EH (cell line): ENCODE data around the gene BBX.

Experiments
- DNase-seq: peaks from one replicate; pipeline ENCODE4 v3.0.0-alpha.2; 2015; ENCODE audit warnings: low read depth

The BBX gene

DNA sequence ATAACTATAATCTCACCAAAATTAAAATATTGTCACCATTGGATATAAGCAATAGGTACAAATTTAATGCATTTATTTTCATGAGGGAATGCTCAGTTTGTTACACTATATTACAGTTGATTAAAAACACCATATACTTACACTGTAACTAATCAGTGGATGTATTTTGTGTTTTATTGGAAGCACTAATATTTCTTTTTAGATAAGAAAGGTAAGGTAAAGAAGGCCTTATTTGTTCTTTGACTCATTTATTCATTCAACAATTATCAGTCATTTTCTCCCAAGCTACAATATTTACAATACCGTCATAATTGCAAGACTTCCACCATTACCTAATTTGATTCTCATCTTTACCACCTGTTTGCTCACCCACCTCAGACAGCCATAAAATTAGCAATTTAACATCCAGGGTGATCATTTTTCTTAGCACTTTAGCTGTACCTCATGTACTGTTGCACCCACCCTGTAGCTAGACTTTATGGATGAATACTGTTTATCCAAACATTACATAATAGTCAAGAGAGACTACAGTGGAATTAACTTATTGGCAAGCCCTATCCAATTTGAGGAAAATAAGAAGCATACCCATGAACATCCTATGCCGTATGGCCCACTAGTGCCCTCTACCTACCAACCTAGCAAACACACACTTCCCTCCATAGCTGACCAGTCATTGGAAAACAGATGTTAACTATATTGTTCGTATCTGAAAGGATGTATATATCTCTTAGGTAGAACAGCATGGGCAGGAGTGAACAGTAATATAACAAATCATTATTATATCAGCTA is 229.6 kb downstream of the BBX start:
- peak; percentile 36 for DNase-seq

DNA sequence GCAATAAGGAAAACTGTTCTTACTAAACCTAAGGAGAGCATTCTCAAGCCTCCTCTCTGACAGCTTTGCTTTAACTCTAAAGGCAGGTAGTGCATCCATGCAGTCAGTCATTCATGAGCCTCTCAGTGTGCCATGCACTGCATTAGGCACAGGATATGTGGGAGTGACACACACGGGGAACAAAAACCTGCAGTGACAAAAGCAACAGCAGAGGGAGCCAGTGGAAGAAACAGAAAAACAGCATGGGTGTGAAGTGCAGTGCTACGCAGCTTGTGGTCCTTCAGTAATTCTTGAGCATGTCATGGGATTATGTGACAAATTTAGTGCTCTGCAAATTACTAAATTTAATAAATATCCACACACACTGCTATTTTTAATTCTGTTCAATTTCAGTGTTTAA is 230.7 kb downstream of the BBX start:
- peak; percentile 56 for DNase-seq

DNA sequence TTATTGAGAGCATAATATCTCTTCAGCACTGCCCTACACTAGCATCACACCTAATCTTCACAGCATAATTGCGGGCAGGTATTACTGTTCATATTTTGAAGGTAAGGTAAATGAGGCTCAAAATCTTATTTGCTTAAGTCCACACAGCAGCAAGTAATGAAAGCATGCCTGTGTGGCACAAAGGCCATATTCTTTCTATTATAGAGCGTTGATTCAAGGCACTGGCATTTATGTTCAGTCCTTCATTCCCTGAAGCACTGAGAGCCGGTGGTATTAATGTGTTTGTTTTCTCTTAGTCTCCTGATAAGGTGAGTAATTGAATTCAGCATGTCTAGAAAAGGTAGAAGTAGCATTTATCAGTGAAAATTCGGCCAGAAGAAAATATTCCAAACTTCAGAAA is 231.2 kb downstream of the BBX start:
- DNase-seq = no peak

DNA sequence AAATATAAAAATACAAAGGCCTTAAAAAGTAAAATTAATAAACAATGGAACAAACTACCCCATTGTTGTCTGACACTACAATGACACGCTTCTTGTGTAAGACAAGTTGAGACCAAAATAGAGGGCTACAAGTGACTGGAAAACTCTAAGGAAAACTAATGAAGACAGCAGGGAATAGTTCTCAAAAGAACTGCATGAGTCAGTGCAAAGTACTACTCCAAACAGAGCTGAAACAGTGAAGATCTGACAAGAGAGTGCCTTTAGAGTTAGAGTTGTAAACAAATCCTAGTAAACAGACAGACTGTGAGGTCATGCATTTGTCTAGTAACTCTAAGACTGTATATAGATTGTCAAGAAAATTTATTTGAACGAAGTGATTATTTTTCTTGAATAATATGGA is 233.9 kb downstream of the BBX start:
- DNase-seq = peak; percentile 12

DNA sequence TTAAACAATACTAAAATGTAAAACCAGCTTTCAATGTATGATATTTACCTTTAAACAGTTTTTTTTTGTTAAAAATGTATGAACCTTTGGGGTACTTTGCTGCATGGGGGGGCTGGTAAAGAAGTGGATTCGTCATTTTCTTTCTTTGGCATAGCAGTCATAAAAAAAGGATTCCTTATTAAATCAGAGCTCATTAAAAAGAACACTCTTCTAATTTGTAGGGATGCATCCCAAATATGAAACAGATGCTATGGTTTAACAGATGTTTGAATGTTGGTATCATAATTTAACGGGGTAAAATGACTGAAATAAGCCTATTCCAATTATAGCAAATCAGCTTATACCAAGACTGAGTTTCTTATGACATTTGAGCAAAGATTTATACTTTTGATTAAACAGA is 234.4 kb downstream of the BBX start:
- DNase-seq = no peak

DNA sequence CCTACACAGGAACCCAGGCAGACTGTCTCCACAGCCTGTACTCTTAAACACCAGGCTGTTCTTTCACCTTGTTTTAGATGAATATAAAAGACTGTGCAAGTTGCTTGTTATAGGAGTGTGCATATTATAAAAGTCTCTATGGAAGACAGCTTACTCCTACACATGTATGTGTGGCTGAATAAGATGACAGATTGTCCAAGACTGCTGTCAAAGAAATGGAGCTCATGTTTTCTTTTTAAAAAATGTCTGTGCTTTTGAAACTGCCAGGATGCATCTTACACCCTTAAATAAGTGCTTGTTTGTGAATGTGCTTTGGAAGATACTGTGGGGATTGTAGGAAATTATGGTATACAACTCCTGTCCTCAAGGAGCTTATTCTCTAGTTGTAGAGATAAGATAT is 237.4 kb downstream of the BBX start:
- DNase-seq = no peak

DNA sequence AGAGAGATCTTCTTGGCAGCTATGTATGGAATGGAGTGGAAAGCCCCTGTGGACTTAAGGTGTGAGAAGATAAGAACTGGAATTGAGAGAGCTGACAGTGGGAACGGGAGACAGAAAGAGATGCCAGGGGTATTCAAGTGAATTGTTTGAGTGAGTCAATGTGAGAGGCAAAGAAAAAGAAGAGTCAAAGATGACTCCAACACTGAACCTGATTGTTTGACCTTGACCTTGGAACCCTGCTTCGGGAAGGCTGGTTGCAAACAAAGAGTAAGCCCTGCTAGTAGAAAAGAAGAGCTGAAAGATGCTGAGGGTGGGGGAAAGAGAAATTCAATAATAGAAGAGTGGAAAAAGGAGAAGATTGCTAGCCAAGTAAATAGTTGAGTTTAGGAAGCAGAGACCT is 238.6 kb downstream of the BBX start:
- no peak for DNase-seq

DNA sequence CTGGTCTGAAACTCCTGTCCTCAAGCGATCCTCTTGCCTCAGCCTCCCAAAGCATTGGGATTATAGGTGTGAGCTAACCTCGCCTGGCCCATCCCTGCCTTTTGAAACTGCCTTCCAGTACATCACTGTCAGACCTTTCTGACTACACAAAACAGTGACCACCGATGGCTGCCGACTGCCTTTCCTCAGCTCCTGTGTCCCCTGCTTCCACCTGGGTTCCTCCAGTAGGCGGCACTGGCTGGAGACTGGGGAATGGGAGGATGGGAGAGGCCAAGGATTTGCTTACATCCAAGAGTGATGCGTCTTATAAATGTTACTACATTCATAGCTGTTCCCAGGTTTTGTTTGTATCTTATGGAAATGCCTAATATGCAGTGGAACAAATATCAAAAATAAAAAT is 242.8 kb downstream of the BBX start:
- no peak for DNase-seq

DNA sequence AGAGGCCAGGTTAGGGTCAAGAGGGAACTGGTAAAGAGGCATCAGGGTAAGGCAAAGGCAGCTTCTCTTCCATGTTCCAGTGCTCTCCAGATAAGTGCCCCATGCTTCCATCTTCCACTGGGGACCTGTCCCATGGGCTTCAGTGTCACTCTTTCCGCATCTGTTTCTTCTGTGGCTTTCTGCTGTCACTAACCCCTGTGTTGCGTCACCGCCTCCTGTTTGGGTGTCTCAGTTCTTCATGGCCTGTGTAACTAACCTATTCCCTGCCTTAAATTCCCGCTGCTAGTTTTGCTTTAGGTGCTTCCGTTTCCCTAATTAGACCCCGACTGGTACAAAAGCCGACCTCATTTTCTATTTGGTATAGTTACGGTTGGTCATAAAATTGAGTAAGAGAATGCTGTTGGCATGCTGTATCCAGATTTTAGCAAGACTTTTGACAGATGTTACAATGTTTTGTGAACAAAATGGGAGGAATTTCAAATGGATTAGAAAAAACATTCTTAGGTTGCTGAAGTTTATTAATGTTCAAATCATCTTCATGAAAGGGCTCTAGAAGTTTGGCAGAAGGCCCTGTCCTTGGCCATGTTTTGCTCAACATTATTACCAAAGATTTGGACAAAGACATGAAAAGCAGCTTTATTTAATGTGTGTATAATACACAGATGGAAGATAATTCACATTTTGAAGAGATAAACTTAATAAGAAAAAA is 245.3 kb downstream of the BBX start:
- peak; percentile 3 for DNase-seq

DNA sequence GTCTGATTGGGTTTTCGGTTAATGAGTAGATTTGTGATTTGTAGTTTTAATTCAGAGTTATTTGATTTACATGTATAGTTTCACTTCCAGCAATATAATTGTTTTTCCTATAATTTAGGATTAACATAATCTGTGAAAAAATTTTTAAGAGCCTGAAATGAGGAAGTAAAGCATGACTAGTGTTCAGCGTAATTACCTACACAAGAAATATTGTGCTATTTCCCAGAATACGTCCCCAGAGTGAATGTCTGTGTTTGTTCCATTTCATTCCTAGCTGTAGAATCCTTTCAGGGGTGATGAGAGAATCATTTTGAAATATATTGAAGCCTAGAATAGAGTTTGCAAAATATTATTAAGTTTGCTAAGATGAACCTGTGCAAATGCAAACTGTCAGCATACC is 247.1 kb downstream of the BBX start:
- DNase-seq = no peak

DNA sequence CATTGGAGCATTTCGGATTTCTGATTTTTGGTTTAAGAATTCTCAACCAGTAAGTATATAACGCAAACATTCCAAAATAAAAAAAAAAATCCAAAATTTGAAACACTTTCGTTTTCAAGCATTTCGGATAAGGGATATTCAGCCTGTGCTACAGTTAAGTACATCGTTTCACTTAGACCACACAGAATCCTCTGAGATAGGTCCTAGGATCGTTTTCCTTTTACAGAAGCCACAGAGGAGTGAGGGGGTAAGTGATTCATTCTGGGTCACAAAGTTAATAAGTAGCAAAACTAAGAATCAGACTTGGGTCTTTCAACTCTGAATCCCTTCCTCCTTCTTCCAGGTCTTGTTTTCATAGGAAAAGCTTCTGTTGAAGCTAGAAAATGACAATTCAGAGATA is 249.3 kb downstream of the BBX start:
- no peak for DNase-seq

DNA sequence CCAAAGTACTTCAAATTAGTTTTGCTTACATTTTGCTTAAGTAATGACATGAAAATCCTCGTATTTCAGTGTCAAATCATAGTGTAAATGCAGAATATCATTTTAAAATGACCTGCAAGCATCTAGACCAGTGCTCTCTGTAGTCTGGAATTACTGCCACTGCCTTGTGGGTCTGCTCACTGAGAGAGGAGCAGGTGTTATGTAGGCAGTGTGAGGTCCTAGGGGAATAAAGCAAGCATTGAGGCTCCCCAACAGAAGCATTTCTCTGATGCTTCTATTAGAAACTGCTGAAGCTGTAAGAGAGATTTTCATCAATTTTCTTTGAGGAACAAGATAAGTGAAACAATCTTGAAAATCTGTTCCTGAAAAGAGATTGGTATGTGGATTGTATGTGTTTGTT is 253.2 kb downstream of the BBX start:
- no peak for DNase-seq

DNA sequence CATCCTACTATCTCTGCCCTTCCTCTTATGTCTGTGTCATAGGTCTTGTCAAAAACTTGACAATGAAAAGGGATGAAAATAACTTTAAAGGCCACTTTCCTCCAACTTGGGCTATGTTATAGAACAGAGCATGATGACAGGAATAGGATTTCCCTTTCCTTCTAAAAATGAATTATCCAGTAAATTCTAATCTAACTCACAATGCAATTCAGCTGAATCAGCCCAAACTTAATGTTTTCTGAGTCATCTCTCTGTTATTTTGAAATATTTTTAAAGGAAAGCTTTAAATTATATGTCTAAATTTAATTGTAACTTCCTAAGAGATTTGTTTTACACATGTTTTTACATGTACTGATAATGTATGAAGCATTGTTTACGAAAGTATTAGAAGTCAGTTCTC is 258.5 kb downstream of the BBX start:
- DNase-seq = peak; percentile 17

DNA sequence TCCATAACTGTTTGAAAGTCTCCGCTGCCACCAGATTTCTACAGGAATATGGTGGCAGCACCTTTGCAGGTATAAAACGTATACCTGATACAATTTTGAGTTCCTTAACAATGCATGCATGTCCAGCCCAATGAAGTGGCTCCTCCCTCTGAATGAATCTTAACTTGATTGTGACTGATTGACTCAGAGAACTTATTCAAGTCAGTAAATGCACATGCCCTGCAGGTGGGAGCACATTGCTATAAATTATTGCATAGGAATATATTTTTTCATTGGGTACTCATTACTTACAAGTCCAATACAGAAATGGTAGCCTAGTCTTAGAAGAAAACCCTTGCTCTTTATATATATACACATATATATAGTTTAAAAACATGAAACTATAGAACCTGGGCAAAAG is 259.3 kb downstream of the BBX start:
- no peak for DNase-seq

DNA sequence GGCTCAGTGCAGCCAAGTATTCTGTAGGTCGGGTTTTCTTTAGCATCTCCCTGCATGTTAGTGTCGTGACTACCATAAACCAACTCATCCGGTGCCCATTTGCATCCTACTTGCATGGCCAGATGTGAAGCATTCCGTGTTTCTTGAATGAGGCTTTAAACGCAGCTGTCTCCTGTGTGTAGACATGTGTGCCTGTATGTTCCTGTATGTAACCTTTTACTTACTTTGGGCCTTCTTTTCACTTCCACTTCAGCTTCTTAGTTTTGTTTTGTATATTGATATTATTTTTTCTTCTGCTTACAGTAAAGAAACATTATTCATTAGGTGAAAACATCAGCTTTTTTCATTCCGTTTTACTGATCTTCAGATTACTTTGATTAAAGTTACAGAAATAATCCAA is 267.9 kb downstream of the BBX start:
- no peak for DNase-seq

DNA sequence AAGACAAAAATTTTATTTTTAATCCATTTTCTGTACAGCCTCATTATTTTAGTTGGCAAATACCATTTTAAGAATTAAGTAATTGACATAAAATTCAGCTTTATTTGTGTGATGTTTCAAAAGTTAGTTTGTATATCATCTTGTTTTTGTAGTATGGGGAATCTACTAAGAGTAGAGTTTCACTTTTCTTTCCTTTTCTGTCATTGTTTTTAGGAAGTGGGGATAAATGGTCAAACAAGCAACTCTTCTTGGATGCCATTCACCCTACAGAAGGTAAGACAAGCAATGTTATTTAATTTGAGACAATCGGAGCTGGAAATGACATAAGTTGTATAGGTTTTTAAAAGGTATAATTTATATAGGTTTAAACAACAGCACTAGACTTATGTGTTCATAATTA is 268.3 kb downstream of the BBX start:
- no peak for DNase-seq

DNA sequence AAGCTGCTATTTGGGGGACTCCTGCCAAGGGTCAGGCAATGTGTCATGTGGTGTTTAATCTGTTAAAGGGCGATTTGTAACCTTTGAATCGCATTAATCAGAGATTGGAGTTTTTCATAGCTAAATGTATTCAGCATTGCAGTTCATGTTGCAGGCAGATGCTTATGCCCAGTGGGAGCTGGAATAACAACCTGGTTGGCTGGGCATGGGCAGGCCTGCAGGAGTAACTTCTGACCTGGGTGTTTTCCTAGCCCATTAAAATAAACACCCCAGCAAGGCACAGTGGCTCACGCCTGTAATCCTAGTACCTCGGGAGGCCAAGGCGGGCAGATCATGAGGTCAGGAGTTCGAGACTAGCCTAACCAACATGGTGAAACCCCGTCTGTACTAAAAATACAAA is 268.7 kb downstream of the BBX start:
- DNase-seq = no peak

DNA sequence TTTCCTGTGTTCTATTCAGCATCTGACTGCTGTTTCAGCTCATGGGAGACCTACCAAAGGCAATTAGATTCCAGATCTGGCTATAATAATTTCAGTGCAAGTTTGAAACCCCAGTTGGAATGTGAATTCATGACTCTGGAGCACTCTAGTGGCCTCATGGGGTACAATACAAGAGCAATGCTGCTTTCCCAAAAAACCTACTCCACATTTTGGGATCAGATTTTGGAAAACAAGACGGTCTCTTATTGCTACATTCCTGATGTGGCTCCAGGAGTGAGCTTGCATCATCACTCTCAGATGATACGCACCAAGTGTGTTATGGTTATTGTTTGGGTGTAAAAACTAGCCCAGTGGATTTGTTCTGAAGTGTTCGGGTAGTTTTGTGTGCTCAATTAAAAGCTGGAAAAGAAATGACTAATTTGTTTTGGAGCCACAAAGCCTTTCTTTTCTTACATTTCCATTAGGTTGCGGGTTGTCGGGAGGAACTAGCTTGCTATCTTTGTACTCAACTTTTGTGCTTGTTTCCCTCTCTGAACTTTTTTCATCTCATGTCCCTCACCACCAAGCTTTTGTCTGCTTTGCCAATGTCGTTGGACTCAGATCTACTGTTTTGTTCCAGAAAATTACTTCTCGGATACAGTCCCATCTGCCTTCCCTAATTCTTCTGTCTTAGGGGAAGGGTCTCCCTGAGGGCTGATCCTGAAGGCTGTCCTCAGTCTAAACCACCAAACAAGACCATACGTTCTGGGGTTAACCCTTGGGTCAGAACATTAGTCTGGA is 272.1 kb downstream of the BBX start:
- DNase-seq = peak; percentile 18

DNA sequence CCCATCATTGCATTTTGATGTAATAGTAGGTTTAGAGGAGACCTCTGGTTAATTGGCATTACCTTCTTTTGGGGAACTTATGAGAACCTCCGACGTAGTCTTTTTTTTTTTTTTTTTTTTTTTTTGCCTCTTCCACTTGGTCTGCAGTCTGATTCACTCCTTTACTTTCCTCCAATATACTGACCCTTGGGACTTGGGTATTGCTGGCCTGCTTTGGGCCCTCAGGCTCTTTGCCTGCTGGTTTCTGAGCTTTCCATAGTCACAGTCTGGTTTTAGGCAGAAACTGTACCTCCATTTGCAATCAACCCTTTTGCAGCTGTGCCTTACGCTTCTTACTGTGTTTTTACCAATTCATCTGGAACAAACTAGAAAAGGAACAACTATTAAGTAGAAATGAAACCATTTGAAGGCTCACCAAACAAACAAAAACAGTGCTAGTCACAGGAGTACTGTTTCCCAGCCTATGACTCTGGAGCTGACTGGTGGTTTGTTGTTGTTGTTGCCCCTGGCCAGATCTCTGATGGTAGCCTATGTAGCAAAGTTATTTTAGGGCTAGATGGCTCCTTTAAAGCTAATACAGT is 272.8 kb downstream of the BBX start:
- no peak for DNase-seq

DNA sequence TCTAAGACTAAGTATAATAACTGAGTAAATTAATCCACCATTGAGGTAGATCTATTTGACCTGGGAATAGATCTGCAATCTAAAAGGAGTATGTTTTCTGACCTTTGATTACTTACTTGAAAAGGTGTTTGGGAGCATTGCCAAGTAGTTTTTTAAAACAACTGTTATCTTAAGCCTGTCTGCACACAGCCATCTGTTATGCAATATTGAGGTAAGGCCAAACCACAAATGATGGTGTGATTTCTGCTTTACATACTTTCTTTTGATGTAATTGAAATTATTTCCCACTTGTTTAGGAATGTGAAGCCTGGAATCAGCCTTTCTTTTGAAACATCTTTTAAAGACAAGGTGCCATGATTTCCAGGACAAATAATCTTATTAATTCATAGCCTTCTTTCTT is 274.0 kb downstream of the BBX start:
- peak; percentile 56 for DNase-seq

DNA sequence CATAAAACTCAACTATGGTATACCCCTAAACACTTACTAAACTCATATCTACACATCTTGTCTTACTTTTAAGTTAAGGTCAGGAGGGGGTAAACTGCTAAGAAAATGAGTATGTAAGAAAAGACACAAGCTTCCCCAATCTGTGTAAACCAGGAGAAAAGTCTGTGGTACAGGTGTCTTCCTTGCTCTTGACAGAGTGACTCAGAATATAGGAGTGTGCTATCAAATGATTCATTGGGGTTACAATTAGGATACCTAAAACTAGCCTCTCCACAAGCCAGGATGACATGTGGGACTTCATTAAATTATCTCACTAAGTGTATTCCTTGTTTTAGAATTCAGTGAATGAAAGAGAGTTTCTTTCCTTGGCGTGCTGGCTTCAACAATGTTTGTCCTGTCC is 274.8 kb downstream of the BBX start:
- peak; percentile 10 for DNase-seq

DNA sequence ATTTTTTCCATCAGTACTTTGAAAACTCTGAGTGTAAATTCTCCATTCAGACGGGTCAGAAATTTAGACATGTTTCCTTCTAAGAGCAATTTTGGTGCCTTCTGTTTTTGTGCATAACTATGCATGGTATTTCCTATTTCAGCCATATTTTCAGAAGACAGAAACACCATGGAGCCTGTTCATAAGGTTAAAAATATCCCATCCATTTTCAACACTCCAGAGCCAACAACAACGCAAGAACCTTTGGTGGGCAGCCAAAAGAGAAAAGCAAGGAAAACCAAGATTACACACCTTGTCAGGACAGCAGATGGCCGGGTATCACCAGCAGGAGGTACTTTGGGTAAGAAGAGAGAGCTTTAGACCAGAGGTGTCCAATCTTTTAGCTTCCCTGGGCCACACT is 275.6 kb downstream of the BBX start:
- peak; percentile 75 for DNase-seq

DNA sequence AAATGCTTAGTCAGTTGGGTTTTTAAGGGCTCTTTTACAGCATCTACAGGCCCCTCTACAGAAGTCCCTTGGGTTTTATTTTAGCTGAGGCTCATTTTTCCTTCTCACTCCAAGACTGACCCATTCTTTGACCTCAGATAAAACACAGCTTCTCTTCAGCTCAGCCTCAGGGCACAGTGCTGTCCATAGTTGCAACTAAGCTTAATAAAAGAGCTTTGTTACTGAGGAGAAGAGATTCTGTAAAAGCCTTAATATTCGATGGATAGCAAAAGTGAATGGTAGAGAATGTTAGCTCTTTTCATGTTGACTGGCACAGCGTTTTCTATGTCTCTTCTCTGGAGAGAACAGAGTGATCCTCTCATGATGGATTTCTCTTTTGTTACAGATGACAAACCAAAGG is 277.9 kb downstream of the BBX start:
- peak; percentile 41 for DNase-seq
